GM18951 (cell line): ENCODE results near the gene KRT6C.
"Not testable (repeated sequence)": the region's sequence is repeated elsewhere in the genome, so short reads cannot be mapped to it uniquely, and the experiment has no call there.

ENCODE experiments used
- POLR2A ChIP-seq: IDR thresholded peaks from 4 replicates; pipeline ENCODE4 v1.6.1; 2011; ENCODE audit warnings: mild to moderate bottlenecking; ENCODE audit not compliant: insufficient read length, insufficient read depth; ENCODE audit errors: extremely low read depth
- in situ Hi-C: fragments of 300-500 bp; cut with MboI; formaldehyde crosslinking; loops from one replicate; pipeline ENCODE4 v1.12.0; 2022; ENCODE audit warnings: low sequenced_read_pairs, mixed read lengths, inconsistent platforms; ENCODE audit not compliant: unreplicated experiment

The KRT6C gene

GRCh38 chr12:52455821-52456220 is 17.8 kb downstream of the KRT6C start:
- in situ Hi-C loops, result no loop called here
- TF ChIP-seq POLR2A, result no peak

DNA sequence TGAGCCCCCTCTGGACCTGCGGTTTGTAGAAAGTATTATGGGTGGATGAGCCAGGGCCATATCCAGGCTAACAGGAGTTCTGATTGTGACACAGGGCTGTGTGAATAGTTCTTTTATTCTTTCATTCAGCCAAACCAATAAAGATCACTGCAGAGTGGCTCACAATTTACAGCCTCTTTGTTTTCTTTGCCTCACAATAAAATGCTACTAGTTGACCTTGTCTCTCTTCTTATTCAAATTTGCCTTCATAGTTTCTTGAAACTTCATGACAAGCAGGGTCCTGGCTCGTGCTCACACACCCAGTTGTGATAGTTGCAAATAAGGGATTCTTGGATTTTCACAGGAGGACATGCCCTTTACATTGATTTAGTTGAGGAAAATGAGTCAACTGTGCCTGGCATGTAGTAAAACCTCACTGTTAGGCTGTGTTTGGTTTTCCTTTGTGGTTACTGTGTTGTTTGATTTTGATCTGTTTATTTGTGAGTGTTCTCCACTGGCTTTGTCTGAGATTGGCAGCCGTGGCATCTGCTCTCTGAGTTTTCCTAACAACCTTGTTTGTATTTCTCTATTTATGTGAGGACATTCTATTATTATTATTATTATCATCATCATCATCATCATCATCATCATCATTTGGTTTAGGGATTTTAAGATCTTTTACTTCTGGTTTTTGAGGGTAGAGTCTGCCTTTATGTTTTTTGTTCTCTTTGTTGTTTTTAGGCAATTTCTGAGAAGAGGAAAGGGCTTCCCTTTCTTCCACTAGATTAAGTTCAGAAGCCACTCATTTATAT is 19.0 kb downstream of the KRT6C start:
- in situ Hi-C loops, result no loop called here
- no peak for TF ChIP-seq POLR2A

DNA sequence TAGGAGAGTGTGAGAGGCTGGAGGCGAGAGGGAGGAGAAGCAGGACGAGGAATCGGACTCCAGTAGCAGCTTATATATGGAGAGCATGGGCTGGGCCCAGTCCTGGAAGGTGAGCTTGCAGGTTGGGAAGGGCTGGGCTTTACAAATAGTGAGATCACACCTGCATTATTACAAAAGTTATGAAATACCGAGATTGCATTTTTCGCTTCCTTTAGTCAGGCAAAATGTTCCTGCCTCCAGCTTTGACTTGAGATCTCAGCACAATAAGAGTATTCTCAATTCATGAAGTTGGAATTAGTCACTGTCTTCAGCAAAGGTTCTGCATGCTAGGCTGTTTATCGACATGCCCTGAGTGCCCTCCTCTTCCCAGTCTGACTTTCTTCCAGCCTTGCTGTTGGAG is 21.5 kb downstream of the KRT6C start, which contains the start of gene KRT6B:
TSS of gene KRT6B (minus strand) at position 46 of the 400 bp plus-strand sequence. CDS start 68 bp downstream, outside the sequence.
- in situ Hi-C loops, result no loop called here

DNA sequence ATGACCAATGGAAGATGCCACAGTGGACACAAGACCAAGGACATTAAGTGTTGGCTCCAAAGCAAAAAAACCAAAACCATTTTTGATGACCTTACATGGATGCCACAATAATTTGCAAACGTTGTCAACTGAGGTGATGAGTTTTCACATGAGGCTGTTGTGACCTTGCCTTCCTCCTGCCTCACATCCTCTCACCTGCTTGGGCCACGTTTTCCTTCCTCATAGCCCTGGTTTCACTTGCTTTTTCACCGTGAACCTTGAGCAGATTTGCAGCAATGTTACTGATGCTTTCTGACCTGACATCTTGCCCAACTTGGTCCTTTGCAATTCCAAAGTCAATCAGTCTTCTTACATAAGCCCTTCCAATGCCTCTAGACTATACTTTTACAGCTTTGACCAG is 25.4 kb downstream of the KRT6C start:
- in situ Hi-C loops, result no loop called here

More for the DNA sequence above, 21.5 kb downstream of the KRT6C start, which contains the start of gene KRT6B:
- no peak for TF ChIP-seq POLR2A

GRCh38 chr12:52447196-52447595 is 26.4 kb downstream of the KRT6C start:
- in situ Hi-C loops, result not testable (repeated sequence)

More for the DNA sequence above, 25.4 kb downstream of the KRT6C start:
- no peak for TF ChIP-seq POLR2A

GRCh38 chr12:52446367-52447045 is 27.1 kb downstream of the KRT6C start:
- in situ Hi-C loops, result no loop called here
- TF ChIP-seq POLR2A, result no peak

DNA sequence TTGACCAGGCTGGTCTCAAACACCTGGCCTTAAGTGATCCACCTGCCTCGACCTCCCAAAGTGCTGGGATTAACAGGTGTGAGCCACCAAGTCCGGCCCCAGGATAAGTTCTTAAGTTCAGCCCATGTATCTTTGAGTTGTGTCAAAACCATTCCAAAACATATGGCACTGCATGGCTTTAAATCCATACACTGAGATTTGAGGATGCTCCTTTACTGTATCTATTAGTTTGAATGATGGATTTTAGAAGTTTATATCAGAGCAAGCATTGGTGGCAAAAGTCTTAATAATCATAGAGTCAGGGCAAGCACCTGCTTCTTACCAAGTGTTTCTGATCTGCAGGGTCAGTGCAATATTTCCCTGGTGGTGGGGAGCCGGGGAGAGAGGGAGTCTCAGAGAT is 27.7 kb downstream of the KRT6C start:
- no peak for TF ChIP-seq POLR2A
- in situ Hi-C loops, result no loop called here

- in situ Hi-C loops, result no loop called here
- TF ChIP-seq POLR2A, result no peak
Measured at GRCh38 chr12:52444647-52445595, 28.7 kb downstream of the KRT6C start.

GRCh38 chr12:52443966-52444365 is 29.6 kb downstream of the KRT6C start:
- TF ChIP-seq POLR2A, result no peak
- in situ Hi-C loops, result no loop called here

DNA sequence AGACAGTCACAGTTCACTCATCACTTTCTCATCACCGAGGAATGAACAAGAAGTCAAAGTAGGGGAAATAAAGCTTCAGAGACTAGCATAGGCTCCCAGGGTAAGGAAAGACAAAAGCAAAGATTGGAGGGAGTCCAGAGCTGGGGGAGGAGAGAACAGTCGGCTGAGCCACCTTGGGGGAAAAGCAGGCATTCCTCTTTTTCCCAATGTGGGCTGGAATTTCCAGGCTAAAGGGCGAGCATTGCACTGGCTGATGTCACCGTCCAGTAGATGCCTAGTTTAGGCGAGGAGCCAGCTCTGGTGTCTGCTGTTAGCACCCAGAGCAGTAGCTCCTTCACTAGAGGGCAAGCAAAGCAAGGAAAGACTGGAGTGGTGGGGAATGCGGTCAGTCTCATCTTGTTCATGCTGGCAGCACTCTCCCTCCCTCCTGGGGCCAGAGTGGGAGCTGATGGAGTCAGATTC is 31.0 kb downstream of the KRT6C start:
- TF ChIP-seq POLR2A, result no peak
- in situ Hi-C loops, result no loop called here

- in situ Hi-C loops, result no loop called here
- no peak for TF ChIP-seq POLR2A
Measured at GRCh38 chr12:52441320-52441911, 32.2 kb downstream of the KRT6C start.

DNA sequence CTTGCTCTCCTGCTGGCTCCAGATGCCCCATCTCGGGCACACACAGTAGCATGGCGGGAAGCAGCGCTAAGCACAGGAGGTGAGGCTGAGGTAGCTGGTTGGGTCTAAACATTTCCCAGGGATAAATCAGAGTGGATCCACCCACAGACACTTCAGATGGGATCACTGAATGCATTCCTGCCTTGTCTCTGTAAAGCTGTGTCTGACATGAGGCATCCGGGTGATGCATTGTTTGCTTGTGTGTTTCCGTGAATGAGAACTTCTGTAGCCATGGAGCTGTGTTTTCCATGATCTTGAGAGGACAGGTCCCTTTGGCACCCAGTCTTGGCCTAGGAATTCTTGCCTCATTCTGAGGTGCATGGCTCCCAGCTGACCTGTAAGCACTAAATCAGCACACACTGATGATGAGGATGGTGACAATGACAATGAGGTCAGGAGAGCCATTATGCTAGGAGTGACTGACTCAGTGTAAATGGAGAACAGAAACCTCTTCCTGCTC is 32.7 kb downstream of the KRT6C start:
- no peak for TF ChIP-seq POLR2A

More for the DNA sequence above, 32.7 kb downstream of the KRT6C start:
- in situ Hi-C loops, result no loop called here
